Right renal pelvis (tissue), 4 donors: ENCODE results near the gene CMIP. TPM values are rescaled to one million over a fixed set of nuclear protein-coding genes. Genes with fewer than 3 reads are reported as not detected.

Source experiments
- DNase-seq, 4 donors: peaks; one replicate each; pipeline ENCODE4 v3.0.0-alpha.2; 2013; ENCODE audit warnings: low read depth in 4 of 4, low spot score in 3 of 4, missing footprints in 1 of 4
- polyA plus RNA-seq, 4 donors: library from polyadenylated mRNA; unstranded; fragments of 120-200 nt; gene quantifications; one replicate each; pipeline ENCODE4 v1.2.1, GENCODE V29; 2013; ENCODE audit not compliant: insufficient read length in 4 of 4

Gene CMIP
- polyA plus RNA-seq, 4 donors: 40.6 to 46.2 (median 44.5) TPM

DNA sequence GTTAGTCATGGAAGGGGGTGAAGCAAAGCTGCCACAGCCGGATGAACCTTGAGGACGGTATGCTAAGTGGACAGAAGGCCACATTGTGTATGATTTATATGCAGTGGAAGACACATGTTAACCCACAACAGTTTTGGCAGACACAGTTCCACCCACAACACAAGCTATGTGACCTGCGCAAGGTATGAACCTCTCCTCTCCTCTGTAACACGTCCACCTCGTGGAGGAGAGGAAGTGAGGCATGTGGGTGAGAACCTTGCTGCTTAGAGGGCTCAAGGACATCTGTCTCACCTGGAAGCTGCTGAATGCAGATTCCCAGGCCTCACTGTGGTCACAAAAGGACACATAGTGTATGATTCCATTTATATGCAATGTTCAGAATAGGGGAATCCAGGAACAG, 198.3 kb downstream of the CMIP start:
- DNase-seq: no peak

DNA sequence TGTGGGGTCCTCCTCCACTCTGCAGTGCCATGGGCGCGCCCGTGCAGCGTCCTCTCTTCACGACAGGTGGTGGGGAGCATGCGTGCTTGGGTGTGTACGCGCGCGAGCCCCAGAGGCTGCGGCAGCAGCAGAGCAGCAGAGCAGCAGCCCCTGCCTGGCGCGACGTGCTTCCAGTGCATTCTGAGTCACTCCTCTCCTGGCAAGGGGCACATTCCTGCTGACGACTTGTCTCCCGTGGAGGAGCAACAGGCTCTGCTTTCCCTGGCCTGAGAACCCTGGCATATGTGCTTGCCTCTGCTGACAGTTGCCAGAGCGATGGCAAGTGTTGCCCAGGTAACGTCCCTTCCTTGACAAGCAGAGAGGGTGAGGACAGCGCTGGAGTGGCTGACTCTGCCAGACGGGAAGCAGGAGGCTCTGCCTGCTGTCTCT, 200.7 kb downstream of the CMIP start:
- DNase-seq: no peak

DNA sequence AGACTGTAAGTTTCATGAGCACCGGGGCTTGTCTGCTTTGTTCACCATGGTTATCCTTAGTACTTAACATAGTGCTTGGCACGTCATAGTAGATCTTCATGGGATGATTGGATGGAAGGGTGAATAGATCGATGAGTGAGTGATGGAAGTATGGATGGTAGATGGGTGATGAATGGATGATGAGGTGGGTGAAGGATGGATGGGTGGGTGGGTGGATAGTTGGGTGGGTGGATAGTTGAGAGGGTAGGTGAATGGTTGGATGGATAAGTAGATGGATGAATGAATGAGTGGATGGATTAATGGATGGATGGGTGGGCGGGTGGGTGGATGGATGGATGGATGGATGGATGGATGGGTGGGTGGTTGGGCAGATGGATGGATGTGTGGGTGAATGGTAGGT, 201.3 kb downstream of the CMIP start:
- no peak for DNase-seq

DNA sequence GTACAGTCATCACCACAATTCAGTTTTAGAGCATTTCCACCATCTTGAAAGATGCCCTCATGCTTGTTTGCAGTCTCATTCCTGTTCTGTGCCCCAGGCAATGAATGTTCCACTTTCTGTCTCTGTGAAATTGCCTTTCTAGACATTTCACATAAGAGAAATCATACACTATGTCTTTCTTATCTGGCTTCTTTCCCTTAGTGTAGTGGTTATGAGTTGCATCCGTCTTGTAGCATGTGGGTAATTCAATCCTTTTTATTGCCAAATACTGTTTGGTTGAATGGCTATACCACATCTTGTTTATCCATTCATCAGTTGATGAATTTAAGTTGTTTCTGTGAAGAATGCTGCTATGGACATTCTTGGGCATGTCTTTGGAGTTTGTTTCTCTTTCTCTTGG, 202.0 kb downstream of the CMIP start:
- no peak for DNase-seq

DNA sequence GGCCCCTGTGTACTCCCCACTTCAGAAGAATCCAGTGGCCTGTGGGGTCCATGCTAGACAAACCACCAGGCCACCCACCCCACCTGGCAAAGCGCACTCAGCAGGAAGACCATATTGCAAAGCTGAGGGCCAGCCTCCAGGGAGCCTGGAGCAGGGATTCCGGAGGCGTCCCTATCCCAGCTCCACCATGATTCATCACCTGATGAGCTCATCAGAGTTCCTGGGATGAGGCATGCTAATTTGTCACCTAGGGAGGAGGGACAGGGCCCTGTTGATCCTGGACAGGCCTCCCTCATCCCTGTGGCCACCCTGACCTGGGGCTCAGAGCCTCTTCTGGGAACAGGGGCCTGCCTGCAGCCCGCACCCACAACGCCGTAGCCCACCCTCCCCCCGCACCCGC, 202.9 kb downstream of the CMIP start:
- no peak for DNase-seq

- DNase-seq: no peak
Observed at GRCh38 chr16:81649561-81650184, 205.1 kb downstream of the CMIP start.

DNA sequence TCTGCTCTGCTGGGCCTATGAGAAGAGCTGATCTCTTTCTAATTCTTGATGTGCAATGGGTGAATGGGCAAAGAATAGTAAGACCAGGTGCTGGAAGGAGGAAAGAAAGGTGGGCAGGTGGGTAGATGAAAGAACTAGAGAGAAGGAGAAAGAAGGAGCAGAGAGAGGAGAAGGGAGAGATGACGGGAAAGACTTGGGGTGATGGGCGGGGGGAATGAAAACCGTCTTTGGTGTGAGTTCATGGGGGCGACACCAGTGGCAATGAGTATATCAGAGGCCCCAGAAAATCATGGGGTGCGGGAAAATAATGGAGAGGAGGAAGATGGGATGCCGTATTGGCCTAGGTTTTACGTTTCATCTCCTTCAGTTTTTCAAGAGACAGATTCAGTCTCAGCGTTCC, 205.7 kb downstream of the CMIP start:
- DNase-seq: no peak

DNA sequence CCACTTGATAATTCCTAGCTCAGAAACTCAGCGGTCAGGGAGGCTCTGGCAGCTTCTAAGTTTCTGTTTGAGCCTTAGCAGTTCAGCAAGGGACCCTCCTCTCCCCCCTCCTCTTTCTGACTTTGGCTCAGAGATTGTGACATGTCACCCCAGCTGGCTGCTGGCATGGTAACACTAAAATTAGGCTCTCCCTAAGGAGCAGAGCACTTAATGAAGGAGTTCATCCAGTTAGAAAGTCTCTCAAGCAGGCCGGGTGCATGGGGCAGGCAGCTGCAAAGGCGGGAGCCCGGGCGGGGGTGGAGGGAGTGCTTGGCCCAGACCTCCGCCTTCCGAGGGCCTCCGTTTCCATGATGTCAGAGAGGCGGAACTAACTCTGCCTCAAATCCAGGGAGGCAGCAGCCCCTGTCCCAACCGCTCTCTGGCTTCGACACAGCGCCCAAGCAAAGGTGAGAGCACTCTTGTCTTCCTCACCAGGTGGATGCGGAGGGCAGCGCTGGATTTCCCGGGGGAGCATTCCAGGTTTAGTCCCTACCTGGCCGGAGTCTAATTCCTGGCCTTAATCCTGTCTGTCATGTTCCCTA, 206.5 kb downstream of the CMIP start:
- peak; percentile 70 to 86 (median 83) for DNase-seq

DNA sequence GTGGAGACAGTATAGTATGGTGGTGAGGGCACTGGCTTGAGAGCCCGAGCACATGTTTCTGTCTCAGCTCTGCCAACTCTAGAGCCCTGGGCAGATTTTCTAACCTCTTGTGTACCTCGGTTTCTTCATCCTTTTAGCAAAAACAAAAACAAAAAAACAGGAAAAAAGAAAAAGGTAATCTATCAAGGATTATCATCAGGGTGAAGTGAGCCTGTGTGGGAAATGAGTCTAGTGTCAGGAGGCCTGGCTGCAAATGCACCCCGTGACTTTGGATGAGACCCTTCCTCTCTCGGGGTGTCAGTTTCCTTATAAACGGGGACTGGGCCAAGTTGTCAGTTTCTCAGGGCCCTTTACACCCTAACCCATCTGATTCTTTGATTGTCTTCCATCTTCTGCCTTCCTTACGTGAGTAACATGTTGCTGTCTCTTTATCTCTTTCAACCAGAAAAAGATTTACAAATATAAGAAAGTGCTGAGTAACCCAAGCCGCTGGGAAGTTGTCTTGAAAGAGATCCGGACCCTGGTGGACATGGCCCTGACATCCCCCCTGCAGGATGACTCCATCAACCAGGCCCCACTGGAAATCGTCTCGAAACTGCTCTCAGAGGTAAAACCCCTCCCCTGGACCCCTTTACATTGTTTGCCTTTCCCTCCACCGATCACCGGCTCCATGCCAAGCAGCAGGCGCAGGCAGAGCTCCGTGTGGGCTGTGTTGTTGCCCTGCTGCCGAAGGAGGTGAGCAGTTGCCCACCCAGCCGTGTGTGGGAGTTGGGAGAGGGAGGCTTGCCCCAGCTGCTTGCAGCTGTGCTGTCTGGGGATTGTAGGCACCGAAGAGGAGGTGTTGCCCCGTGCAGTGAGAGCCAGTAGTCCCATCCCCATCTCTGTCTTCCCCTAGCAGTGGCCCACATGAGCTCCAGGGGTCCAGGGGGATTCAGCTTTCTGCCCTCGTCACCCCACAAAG, 207.4 kb downstream of the CMIP start:
- peak in 2 of 4 donors; percentile 50 to 60 for DNase-seq

- DNase-seq: no peak
Observed at GRCh38 chr16:81652798-81653505, 208.3 kb downstream of the CMIP start.

- no peak for DNase-seq
Observed at GRCh38 chr16:81654346-81654745, 209.7 kb downstream of the CMIP start.

DNA sequence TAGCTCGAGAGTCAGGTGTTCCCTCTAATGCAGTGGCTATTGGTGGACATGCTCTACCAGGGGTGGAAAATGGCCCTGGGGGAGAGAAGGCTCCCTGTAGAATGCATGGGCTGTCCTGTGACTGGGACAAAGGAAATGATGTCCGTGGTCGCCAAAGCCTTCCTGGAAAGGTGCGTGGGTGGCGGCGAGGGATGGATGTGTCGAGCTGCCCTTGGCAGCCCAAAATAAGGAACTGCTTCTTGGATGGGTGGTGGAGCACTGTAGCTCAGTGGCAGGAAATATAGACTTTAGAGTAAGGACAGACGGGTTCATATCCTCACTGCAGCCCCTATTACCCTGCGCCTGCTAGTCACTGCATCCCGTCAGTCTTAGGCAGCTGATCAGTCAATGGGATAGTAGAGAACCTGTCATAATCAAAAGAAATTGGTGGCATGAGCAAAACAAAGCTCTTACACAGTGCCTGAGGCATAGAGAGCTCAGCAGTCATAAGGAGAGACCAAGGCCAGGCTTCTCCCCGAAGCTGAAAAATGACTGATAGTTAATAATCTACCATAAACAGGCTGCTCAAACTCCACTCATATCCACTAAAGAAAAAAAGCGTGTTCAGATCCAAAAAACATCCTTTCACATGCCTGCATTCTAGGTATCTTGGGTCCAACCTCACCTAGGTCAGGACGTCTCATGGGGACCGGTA, 211.0 kb downstream of the CMIP start:
- no peak for DNase-seq

DNA sequence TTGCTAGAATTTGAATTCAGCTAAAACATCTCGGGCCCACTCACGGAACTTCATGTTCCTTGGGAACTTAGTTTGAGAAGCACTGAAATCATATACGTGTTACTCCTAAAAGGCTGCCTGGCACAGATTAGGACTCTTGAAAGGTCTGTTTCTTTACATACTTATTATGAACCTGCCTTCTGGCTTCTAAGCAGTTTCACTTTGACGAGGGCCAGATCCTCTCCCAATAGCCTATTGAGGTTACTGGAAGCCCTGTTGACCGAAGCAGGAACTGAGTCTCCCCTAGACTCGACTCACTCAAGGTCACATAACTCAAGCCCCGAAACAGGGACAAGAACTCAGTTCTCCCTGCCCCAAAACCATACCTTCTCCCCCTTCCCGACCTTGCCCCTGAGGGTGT, 212.6 kb downstream of the CMIP start:
- no peak for DNase-seq

GRCh38 chr16:81657781-81658180, 213.2 kb downstream of the CMIP start:
- DNase-seq: no peak

GRCh38 chr16:81658373-81658772, 213.8 kb downstream of the CMIP start:
- DNase-seq: no peak

GRCh38 chr16:81659249-81659648, 214.6 kb downstream of the CMIP start:
- no peak for DNase-seq

GRCh38 chr16:81661082-81661481, 216.5 kb downstream of the CMIP start:
- no peak for DNase-seq

- DNase-seq: no peak
Observed at GRCh38 chr16:81664153-81664552, 219.5 kb downstream of the CMIP start.

- DNase-seq: no peak
Observed at GRCh38 chr16:81665588-81665987, 221.0 kb downstream of the CMIP start.

DNA sequence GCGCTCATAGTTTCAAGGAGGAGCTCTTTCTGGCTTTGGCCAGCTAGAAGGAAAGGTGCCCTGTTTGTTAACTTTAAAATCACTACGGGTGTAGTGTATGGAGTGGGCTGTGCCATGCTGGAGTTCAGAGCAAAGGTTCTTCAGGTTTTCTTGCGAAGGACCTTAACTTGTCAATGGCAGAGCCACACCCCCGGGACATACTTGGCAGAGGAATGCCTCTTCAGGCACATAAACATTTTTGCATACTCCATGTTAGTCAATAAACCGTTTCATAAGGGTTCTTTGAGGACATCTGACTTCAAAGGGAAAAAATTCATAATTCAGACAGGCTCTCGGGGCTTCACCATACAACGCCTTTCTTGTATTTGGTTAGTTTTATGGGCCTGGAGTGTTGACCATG, 221.5 kb downstream of the CMIP start:
- no peak for DNase-seq
